Left renal cortex interstitium (tissue), 4 donors: ENCODE results near the gene OLFML1. TPM values are rescaled to one million over a fixed set of nuclear protein-coding genes. Genes with fewer than 3 reads are reported as not detected.

Source experiments
- DNase-seq, 4 donors: peaks; one replicate each; pipeline ENCODE4 v3.0.0-alpha.2; 2013; ENCODE audit warnings: low read depth in 4 of 4, low spot score in 2 of 4, missing footprints in 1 of 4
- polyA plus RNA-seq, 4 donors: library from polyadenylated mRNA; unstranded; fragments of 120-200 nt; gene quantifications; one replicate each; pipeline ENCODE4 v1.2.1, GENCODE V29; 2013; ENCODE audit not compliant: insufficient read length in 4 of 4

OLFML1 gene
- polyA plus RNA-seq, 4 donors = 26.9 to 45.7 (median 38.3) TPM

DNA sequence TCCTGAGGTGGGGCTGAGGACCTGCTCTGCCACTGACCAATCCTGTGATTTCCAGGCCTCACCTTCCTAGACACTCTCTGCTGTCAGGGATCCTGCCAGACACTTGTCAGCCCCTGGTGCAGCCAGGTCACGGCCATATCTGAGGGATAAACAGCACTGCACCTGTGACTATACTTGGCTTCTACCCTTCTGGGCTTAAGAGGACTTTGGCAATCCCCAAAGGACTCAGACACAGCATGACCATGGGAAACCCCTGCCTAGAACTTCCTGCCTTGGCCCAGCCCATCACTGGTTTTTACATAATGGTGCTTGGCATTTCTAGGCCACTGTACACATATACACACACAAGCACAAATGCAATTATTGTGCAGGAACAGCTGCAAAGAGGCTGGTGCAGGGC lies 11.6 kb upstream of the OLFML1 start:
- no peak for DNase-seq

DNA sequence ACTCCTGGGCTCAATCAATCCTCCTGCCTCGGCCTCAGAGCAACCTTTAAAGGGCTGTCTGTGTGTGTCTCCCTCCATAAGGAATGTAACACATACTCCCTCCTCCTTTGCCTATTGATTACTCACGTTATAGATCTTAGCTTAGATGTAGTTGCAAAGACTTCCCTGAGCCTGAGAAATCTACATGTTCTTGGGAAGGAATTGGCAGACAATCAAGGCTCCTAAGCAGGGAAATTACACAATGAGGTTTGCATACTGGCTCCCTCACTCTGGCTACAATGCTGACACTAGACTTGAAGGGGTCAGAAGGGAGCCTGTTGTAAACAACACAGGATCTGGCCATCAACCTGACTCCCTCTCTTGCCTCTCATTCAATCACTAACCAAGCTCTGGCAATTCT lies 5.2 kb upstream of the OLFML1 start:
- no peak for DNase-seq

DNA sequence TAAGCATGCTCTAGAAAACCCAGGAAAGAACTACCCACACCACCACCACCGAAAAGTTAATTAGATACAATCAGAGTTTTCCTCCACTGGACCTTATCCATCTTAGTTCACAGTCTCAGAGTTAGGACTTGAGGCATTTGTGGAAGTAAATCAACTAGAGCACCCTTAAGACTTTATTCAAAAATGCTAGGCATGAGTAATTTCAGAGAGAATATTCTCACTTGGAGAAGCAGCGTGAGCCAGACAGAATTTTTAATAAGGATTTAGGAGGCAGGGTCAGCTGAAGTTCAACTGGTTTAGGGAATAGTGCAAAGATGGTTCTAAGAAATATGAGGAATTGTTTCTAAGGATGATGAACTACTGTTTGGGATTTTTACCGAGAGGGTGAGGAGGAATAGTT lies 1.2 kb upstream of the OLFML1 start:
- no peak for DNase-seq

DNA sequence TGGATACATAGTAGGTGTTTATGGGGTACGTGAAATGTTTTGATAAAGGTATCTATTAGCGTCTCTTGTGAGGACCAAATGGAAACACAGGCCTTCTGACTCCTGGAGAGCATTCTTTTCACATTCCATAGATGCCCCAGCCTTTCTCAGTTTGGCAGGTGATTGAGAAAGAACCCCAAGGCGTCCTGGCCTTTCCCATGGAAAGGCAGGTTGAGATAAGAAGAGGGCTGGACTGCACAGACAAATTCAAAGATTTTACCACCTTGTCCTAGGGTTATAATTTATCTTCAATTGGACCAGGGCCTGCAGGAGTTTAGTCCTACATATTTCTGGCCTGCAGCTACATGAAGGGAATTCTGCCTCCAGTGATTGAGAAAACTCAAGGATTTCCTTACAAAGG lies 661 bp upstream of the OLFML1 start:
- DNase-seq = no peak

DNA sequence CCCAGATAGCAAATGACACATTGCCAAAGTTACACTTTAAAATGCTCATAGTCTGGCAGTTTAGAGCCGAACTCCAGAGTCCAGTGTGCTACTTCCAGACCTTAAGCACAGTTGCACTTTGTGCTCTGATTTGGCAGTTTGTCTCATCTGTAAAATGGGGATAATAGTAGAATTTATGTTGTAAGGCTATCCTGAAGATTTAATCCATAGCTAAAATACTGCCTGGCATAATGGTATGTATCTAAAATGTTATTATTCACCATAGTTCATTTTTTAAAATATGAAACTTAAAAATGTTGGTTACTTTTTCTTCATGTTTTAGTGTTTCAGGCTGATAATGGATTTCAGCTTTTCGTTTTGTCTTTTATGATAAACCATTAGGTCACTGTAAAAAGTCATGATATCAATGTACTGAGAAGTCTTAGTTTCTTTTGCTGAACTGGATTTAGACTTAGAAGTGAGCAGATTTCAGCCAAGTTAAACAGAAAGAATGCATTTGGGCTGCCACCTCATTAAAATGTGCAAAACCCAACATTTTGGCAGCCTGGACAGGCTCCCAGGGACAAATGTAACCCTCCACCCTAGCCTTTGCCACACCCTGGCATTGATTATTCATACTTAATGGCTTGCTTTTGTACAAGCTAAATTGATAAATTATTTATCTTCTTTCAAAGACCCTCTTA lies 933 bp downstream of the OLFML1 start:
- DNase-seq = no peak

DNA sequence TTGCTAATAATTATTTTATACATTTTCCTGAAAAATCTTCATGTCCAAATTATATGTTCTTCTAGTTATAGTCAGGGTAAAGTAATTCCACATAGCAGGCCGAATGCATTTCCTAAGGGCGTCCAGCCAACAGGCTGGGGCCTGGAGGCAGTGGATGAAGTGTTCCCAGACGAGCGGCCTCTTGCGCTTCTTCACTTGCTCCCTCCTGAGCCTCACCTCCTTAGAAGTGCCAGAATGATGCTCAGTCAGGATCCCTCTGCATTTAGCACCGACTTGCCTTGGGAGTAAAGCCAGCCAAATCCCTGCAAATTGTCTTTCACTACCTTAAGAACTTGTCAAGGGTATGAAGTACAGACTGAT lies 1.5 kb downstream of the OLFML1 start:
- DNase-seq = no peak

DNA sequence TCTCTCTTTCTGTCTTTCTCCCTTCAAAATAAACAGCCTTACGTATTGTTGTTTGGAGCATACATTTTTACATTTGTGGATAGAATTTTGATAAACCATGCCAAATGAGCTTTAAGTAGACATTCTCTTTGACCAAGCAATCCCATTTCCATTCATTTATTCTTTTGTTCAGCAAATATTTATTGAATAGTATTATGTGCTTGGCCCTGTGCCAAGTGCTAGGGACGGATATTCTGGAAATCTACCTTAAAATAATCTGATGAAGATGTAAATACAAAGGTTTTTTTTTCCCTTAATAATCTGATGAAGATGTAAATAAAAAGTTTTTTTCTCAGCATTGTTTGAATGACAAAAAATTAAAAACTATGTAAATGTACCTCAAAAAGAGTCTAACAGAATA lies 2.1 kb downstream of the OLFML1 start:
- DNase-seq = no peak

DNA sequence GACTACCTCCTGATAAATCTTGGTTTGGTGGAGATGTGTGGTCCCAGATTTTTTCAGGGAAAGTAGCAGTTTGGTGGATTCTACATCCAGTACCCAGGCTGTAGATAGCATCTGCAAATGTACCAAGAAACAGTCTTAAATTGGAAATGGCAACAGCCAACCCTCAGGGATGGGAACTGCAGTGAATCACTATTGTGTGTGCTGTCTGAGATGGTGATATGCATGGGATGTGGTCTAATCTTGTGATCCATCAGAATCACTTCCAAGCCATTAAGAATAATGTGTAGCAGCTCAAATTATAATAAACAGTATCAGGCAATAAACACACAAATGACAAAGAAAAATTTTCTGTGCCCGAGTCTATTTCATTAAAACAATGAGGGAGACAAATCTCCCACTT lies 3.4 kb downstream of the OLFML1 start:
- no peak for DNase-seq

DNA sequence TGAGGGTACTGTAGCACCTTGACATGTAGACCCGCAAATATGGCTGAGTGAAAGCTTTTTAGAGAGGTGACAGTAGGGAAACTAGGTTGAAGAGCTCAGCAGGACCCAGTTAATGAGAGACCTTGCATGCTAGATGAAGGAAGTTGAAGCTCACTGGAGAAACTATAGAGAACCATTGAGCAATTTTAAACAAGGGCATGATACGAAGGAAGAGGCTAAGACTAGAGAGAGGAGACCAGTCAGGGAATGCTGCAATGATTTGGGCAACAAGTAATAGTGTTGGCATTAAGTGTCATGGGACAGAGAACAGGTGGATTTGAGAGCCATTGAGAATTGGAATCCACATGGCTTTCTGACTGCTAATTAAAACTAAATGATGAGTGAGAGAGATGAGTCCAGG lies 4.1 kb downstream of the OLFML1 start:
- DNase-seq = no peak

DNA sequence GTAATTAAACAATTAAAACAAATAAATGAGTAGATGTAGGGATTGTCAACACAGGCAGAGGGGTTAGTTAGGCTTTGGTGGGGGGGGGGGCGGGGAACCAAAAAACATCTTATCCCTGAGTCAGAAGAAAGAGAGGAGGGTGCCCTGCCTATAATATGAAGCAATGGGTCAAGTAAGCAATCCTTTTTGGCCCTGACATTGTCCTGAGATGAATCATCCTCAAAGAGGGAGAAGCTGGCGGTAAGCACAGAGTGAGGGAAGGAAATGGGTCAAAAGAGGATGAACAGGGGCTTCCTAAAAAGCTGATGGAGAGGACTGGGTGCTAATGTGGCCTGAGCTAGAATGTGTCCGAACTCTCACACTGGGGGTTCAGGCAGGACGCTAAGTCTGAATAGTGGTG lies 4.7 kb downstream of the OLFML1 start:
- no peak for DNase-seq

DNA sequence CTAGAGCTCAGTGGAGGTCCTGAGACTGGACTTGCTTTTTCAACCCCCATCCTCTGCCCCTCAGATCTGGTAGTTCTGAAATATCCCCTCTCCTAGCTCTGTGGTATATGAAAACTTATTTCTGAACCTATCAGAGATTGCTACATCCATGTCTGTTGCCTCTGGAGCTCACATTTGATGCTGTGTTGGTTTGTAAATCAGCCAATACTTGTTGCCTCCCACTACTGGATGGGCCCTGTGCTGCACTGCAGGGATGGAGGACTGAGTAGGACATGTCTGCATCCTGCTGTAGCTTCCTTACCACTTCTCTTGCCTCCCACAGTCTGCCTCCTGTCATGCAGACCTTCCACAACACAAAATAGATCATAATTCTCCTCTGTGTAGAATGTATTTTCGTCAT lies 5.2 kb downstream of the OLFML1 start:
- DNase-seq = no peak

DNA sequence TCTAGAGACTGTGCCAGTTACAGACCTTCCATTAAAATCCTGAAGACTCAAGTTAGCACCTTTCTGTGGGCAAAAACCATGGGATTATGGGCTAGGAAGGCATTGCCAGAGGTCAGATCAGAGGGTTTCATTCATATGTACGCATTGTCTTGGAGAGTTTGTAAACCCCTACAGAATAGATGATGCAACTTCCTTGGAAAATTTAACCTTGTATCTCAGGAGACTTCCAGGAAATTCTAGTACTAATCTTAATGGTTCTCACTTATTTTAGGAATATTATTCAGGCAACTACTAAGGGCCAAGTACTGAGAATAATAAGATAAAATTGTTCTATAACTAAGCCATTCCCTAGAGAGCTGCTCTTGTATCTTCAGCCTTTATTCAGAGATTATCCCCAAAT lies 6.9 kb downstream of the OLFML1 start:
- no peak for DNase-seq

DNA sequence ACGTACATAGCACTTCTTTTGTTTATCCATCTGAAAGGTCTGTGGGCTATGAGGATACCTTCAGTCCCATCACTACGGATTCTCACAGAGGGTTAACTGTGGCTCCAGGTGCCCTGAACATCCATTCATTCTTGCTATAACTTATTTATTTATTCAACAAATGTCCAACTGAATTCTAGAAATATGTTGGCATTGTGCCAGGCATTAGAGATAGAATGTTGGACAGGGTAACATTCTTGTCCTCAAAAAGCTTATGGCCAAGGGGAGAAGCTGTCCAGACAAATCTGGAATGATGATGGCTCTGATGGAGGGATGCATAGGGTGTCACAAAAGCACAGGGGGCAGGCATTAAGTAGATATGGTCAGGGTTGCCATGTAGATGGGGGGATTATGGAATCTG lies 8.4 kb downstream of the OLFML1 start:
- DNase-seq = no peak

DNA sequence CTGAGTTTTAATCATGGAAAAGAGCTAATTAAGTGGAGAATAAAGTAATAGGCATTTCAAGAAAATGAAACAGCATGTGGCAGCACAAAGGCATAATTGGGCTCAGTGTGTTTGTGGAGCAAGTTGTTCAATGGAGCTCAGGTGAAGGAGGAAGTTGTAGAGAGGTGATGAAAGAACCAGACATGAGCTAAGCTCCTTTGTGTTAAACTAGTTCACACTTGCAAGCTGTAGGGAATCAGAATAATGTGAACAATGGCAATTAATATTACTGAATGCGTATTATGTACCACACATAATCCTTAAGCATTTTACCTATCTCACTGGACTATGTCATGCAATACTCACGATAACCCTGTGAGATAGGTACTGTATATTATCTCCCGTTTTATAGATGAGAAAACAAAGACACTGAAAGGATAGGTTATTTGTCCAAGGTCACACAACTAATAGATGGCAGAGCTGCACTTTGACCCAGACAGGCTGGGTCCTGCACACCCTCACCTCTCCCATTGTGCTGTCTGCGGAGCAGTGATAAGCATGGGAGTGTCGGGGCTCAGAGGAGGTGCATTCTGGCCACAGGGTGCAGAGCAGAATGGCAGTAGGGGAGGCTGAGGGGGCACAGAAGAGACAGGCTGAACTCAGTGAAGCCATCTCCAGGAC lies 8.9 kb downstream of the OLFML1 start:
- DNase-seq = no peak

DNA sequence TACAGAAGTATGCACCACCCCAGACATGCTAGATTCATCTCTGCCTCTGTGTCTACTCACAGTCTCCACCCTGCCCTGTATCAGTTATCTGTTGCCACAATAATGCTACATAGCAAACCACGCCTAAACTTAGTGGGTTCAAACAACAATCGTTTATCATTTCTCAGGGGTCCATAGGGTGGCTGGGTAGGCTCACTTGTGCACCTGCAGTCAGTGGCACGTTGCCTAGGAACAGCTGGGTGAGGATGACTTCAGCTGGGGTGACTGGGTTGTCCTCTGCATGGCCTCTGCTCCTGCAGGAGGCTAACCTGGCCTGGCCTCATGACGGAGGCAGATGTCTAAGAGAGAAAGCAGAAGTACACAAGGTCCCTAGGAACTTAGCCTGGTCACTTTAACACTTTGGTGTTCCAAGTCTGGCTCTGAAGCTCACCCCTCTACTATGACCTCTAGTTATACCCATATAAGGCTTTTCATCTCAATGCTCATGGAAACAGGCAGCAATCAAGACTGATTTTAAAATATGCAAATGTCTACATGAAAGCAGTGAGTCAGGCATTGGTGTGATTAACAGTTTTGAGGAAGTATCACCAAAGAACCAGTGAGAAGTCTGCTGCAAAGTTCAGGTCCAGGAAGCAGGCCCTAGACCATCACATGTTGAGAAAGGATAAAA lies 10.7 kb downstream of the OLFML1 start:
- no peak for DNase-seq

DNA sequence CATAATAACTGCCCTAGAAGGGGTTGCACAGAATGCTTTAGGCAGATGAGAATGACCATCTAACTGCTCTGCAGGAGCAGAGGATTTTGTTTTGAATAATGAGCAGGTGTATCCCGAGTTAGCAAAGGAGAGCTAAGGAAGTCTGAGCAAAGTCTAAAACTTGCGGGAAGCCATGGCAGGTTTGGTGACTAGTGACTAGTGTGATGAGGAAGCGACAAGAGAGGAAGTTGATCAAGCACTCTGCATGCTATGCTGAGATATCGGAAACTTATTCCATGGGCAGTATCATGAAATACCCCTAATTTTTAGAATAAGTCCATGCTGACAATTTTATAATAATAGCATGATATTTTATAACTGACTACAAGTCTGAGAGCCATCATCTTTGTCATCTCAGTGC lies 12.9 kb downstream of the OLFML1 start:
- no peak for DNase-seq

DNA sequence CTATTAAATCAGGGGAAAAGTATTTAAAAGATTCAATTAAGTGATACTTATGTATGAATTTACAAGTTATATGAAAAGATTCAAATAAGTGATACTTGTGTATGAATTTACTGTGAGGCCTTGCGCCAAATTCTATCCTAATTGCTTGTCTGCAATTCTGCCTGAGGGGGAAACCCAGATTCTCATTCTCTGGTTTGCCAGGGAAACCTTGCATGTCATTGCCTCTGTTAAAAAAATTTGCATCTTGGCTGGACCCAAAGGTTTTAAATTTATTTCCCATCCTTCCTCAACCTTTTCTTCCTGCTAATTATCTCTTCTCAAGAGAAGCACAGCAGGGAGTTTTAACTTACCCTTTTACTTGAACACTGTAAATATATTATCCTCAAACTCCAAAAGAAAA lies 13.8 kb downstream of the OLFML1 start:
- no peak for DNase-seq

DNA sequence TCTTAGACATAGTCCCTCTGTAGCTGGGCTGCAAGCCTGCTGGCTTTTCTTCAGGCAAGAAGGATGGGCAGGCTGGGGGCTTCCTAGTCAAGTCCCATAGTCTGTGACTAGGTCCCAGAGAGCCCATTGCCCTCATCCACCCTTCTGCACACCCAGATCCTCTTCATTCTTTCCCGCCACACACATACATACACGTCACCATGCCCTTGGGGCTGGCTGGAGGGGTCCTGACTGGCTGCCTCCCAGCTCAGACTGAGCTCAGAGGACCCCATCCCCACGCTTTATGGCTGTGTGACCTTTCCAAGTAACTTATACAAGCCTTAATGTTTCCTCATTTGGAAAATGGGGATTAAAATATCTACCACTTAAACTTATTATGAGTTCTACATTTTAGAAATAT lies 14.9 kb downstream of the OLFML1 start:
- DNase-seq = no peak

DNA sequence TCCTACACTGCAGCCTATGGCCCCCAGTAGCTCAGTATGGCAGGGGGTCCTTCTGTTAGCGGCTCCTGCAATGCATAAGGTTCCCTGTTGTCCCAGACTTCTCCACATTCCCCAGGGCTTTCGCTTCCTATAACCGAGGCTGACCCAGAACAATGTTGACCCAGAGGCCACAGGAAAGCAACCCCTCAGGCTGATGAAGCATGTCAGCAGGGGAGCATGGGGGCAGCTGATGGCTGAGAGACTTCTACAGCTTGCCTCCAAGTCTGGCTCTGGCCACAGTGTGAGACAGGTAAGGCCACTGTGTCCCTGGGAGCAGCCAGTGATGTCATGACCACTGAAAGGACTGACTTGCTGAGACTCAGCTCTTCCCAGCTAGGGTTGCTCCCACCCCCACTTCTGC lies 15.9 kb downstream of the OLFML1 start:
- no peak for DNase-seq

DNA sequence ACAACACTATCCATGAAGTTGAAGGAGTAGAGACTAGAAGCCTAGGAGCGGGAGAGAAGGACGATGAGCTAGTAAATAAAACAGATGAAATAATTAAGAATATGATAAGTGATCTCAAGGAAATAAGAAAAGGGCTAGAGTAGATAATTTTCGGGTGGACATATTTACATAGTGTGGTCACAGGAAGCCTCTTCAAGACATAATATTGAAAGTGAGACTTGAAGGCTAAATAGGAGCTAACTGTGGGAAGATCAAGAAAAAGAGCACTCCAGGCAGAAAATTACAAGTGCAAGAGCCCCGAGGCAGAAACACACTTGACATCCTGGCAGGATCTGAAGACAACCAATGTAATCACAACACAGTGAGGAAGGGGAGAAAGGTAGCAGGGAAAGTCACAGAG lies 16.6 kb downstream of the OLFML1 start:
- DNase-seq = no peak

DNA sequence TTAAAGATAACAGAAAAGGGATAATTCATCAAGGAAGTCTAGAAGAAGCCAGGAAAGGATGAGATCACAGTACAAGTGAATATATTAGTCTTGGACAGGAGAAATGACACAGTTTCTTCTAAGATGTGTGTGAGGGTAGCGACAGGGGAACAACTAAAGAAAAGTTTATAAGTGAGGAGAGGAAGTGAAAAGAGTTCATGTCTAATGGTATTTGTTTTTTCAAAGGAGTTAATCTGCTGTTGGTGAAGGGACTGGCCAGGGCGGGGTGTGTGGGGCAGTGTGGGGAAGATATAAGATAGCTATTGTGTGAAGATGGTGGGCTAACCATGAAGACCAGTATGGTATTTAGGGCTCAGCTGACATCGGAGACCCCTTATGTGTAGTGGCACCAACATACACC lies 20.9 kb downstream of the OLFML1 start:
- no peak for DNase-seq

DNA sequence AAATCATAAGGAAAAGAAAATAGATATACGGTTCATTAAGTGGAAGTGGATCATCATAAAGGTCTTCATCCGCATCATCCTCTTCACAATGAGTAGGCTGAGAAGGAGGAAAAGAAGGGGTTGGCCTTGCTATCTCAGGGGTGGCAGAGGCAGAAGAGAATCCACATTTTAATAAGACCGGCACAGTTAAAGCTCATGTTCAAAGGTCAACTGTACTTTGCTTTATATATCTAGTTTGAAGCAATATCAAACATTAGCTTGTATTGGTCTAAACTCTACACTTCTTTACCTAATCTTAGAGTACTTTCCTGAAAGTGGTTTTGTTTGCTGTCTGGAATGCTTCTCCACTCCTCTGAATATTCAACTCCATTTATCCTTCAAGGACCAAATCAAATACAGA lies 22.8 kb downstream of the OLFML1 start:
- DNase-seq = no peak
